Measurements from ENCODE around the gene B3GALNT2.

B3GALNT2 gene

GRCh38 chr1:235533476-235534168, 29.4 kb upstream of the B3GALNT2 start:
- Histone ChIP-seq H3K9me2 (replicated peaks; ENCODE audit: low read depth, low read length) (no peaks in the 10 kb centered on the region), H3K9ac (ENCODE audit: low read depth, low read length, poor library complexity, severe bottlenecking) (no peak overlapping the region), H3K9me3 (ENCODE audit: insufficient read depth, low read depth, low read length) (no peaks in the 10 kb centered on the region), H2AFZ (ENCODE audit: low read length) (no peak overlapping the region), H3F3A (ENCODE audit: low read depth) (no peaks in the 10 kb centered on the region), H3K36me3 (ENCODE audit: insufficient read depth, low read length) (no peaks in the 10 kb centered on the region), H4K20me1 (ENCODE audit: insufficient read depth, low read length, poor library complexity, severe bottlenecking) (no peaks in the 10 kb centered on the region), H3K4me3 (ENCODE audit: low read length, poor library complexity, severe bottlenecking) (no peak overlapping the region), H3K4me2 (ENCODE audit: low read depth, low read length, poor library complexity, severe bottlenecking) (no peak overlapping the region), H3K27me3 (ENCODE audit: insufficient read depth, low read length, poor library complexity, severe bottlenecking) (no peaks in the 10 kb centered on the region), H3K79me2 (ENCODE audit: insufficient read depth, low read length) (no peaks in the 10 kb centered on the region), H3K4me1 (ENCODE audit: insufficient read depth, low read length, poor library complexity, severe bottlenecking) (no peaks in the 10 kb centered on the region)
- TF ChIP-seq, protein P1, sequence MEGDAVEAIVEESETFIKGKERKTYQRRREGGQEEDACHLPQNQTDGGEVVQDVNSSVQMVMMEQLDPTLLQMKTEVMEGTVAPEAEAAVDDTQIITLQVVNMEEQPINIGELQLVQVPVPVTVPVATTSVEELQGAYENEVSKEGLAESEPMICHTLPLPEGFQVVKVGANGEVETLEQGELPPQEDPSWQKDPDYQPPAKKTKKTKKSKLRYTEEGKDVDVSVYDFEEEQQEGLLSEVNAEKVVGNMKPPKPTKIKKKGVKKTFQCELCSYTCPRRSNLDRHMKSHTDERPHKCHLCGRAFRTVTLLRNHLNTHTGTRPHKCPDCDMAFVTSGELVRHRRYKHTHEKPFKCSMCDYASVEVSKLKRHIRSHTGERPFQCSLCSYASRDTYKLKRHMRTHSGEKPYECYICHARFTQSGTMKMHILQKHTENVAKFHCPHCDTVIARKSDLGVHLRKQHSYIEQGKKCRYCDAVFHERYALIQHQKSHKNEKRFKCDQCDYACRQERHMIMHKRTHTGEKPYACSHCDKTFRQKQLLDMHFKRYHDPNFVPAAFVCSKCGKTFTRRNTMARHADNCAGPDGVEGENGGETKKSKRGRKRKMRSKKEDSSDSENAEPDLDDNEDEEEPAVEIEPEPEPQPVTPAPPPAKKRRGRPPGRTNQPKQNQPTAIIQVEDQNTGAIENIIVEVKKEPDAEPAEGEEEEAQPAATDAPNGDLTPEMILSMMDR (conservative IDR thresholded peaks at IDR 0.05; ENCODE audit: low read length), result no peak
- no peak for TF ChIP-seq EZH2phosphoT487 (IDR thresholded peaks at IDR 0.05; ENCODE audit: borderline replicate concordance)

DNA sequence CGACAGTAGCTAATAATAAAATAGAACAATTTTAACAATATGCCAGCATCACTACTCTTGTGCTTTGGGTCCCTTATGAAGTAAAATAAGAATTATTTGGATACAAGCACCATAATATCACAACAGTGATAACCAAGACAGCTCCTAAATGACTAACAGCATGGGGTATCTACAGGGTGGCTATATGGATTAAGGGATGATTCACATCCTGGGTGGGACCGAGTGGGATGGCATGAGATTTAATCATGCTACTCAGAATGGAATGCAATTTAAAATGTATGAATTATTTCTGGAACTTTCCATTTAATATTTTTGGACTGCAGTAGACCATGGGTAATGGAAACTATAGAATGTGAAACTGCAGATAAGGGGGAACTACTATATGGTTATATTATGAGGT, 28.1 kb upstream of the B3GALNT2 start:
- H3F3A ChIP-seq (ENCODE audit: low read depth), result no peaks in the 10 kb centered on the region
- H3K9me3 ChIP-seq (ENCODE audit: insufficient read depth, low read depth, low read length), result no peaks in the 10 kb centered on the region
- no peak overlapping the region for H3K4me3 ChIP-seq (ENCODE audit: low read length, poor library complexity, severe bottlenecking)
- no peak overlapping the region for H3K9ac ChIP-seq (ENCODE audit: low read depth, low read length, poor library complexity, severe bottlenecking)
- H3K36me3 ChIP-seq (ENCODE audit: insufficient read depth, low read length), result no peaks in the 10 kb centered on the region
- H3K4me1 ChIP-seq (ENCODE audit: insufficient read depth, low read length, poor library complexity, severe bottlenecking), result no peaks in the 10 kb centered on the region
- no peak overlapping the region for H3K4me2 ChIP-seq (ENCODE audit: low read depth, low read length, poor library complexity, severe bottlenecking)
- H3K27me3 ChIP-seq (ENCODE audit: insufficient read depth, low read length, poor library complexity, severe bottlenecking), result no peaks in the 10 kb centered on the region
- H3K79me2 ChIP-seq (ENCODE audit: insufficient read depth, low read length), result no peaks in the 10 kb centered on the region
- H2AFZ ChIP-seq (ENCODE audit: low read length), result no peak overlapping the region
- H3K9me2 ChIP-seq (replicated peaks; ENCODE audit: low read depth, low read length), result no peaks in the 10 kb centered on the region
- TF ChIP-seq, protein P1 (conservative IDR thresholded peaks at IDR 0.05; ENCODE audit: low read length), result no peak
- TF ChIP-seq EZH2phosphoT487 (IDR thresholded peaks at IDR 0.05; ENCODE audit: borderline replicate concordance), result no peak
- H4K20me1 ChIP-seq (ENCODE audit: insufficient read depth, low read length, poor library complexity, severe bottlenecking), result no peaks in the 10 kb centered on the region

GRCh38 chr1:235527196-235527814, 23.1 kb upstream of the B3GALNT2 start:
- no peak for TF ChIP-seq EZH2phosphoT487 (IDR thresholded peaks at IDR 0.05; ENCODE audit: borderline replicate concordance)
- TF ChIP-seq, protein P1 (conservative IDR thresholded peaks at IDR 0.05; ENCODE audit: low read length), result no peak
- no peaks in the 10 kb centered on the region for H3F3A ChIP-seq (ENCODE audit: low read depth)
- H3K9me2 ChIP-seq (replicated peaks; ENCODE audit: low read depth, low read length), result no peaks in the 10 kb centered on the region
- no peaks in the 10 kb centered on the region for H4K20me1 ChIP-seq (ENCODE audit: insufficient read depth, low read length, poor library complexity, severe bottlenecking)
- H3K4me2 ChIP-seq (ENCODE audit: low read depth, low read length, poor library complexity, severe bottlenecking), result no peak overlapping the region
- no peaks in the 10 kb centered on the region for H3K79me2 ChIP-seq (ENCODE audit: insufficient read depth, low read length)
- no peak overlapping the region for H2AFZ ChIP-seq (ENCODE audit: low read length)
- no peak overlapping the region for H3K9ac ChIP-seq (ENCODE audit: low read depth, low read length, poor library complexity, severe bottlenecking)
- H3K36me3 ChIP-seq (ENCODE audit: insufficient read depth, low read length), result no peaks in the 10 kb centered on the region
- no peaks in the 10 kb centered on the region for H3K9me3 ChIP-seq (ENCODE audit: insufficient read depth, low read depth, low read length)
- H3K4me1 ChIP-seq (ENCODE audit: insufficient read depth, low read length, poor library complexity, severe bottlenecking), result no peaks in the 10 kb centered on the region
- H3K27me3 ChIP-seq (ENCODE audit: insufficient read depth, low read length, poor library complexity, severe bottlenecking), result no peaks in the 10 kb centered on the region
- no peak overlapping the region for H3K4me3 ChIP-seq (ENCODE audit: low read length, poor library complexity, severe bottlenecking)

Data from Loucy (cell line).